Hepatocyte (in vitro differentiated cells): ENCODE data around the gene FRY.

Experiments
- CTCF ChIP-seq: fragments of 200-600 bp; sonication (generic); IDR thresholded peaks from 2 replicates; pipeline ENCODE4 v1.5.1; 2016; ENCODE audit warnings: antibody characterized with exemption, mild to moderate bottlenecking; ENCODE audit not compliant: poor library complexity
- EZH2 ChIP-seq: fragments of 200-600 bp; sonication (generic); IDR thresholded peaks from 2 replicates; pipeline ENCODE4 v1.6.1; 2016; ENCODE audit warnings: antibody characterized with exemption, mild to moderate bottlenecking, borderline replicate concordance
- EZH2phosphoT487 ChIP-seq: fragments of 200-600 bp; sonication (generic); IDR thresholded peaks from one replicate; pipeline ENCODE4 v1.6.1; 2018; ENCODE audit warnings: antibody characterized with exemption, mild to moderate bottlenecking, low read depth, moderate library complexity; ENCODE audit not compliant: unreplicated experiment, severe bottlenecking

- TF ChIP-seq CTCF (no peak), EZH2 (no peak), EZH2phosphoT487 (no peak)
These were observed 283.9 kb downstream of the FRY start, which contains the start of the genes BRCA2 and ZAR1L for GRCh38 chr13:32315238-32316027.
